IMR-90 (cell line): ENCODE data around the gene ZNF3. TPM values are rescaled to one million over a fixed set of nuclear protein-coding genes. Genes with fewer than 3 reads are reported as not detected.

Experiments
- CTCF ChIP-seq: conservative IDR thresholded peaks from 2 replicates; pipeline ENCODE4 v1.5.1; 2012; ENCODE audit warnings: mild to moderate bottlenecking, low read depth, low read length, improper control_type of control experiment
- RFX5 ChIP-seq: IDR thresholded peaks from 2 replicates; pipeline ENCODE4 v1.8.0; 2012; ENCODE audit warnings: low read depth, mild to moderate bottlenecking, low read length, moderate library complexity
- polyA plus RNA-seq, 3 experiments: library from polyadenylated mRNA; depleted of rRNA; stranded (reverse); fragments of >200 nt; gene quantifications; 2 replicates each; pipeline ENCODE4 v1.2.3, GENCODE V29; 2012; ENCODE audit warnings: low replicate concordance in 1 of 3
- total RNA-seq: library from RNA; depleted of rRNA; stranded (reverse); fragments of >200 nt; gene quantifications from 2 replicates; pipeline ENCODE4 v1.2.3, GENCODE V29; 2012

The ZNF3 gene
- total and polyA plus RNA-seq, 2 of the 4 experiments (the other 2 are of a cell fraction), result 24.8 to 30.8 TPM

- no peak for TF ChIP-seq RFX5
- no peak for TF ChIP-seq CTCF
Observed at GRCh38 chr7:100088621-100089457, 7.3 kb upstream of the ZNF3 start, which contains the start of gene COPS6 (continued).
